ENCODE measurements around the gene CTSF.
"Not testable (repeated sequence)": the region's sequence is repeated elsewhere in the genome, so short reads cannot be mapped to it uniquely, and the experiment has no call there.

CTSF gene

DNA sequence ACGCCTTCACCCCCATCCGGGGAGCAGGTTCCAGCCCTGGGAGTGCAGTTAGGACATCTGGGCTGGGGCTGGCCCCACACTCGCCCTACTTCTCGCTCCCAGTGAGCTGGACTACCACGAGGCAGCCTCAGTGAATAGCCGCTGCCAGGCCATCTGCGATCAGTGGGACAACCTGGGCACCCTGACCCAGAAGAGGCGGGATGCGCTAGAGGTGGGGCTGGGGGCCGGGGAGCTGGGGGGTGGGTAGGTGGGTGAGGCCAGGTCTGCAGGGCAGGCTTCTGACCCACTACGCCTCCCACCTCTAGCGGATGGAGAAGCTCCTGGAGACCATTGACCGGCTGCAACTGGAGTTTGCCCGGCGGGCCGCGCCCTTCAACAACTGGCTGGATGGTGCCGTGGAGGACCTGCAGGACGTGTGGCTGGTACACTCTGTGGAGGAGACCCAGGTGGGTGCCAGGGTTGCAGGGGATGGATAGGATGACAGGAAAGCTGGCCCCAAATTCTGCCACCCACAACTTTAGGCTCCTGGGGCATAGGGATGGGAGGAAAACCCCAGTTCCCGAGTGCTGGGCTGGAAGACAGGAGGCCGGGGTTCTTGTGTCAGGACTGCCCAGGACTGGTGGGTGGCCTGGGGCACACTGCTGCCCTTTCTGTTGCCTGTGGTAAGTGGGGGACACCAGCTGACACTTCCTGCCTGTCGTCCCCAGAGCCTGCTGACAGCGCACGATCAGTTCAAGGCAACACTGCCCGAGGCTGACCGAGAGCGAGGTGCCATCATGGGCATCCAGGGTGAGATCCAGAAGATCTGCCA lies 8.3 kb downstream of the CTSF start:
- no peak for DNase-seq (ENCODE audit: low read depth in 1 of 2, low spot score in 1 of 2)

DNA sequence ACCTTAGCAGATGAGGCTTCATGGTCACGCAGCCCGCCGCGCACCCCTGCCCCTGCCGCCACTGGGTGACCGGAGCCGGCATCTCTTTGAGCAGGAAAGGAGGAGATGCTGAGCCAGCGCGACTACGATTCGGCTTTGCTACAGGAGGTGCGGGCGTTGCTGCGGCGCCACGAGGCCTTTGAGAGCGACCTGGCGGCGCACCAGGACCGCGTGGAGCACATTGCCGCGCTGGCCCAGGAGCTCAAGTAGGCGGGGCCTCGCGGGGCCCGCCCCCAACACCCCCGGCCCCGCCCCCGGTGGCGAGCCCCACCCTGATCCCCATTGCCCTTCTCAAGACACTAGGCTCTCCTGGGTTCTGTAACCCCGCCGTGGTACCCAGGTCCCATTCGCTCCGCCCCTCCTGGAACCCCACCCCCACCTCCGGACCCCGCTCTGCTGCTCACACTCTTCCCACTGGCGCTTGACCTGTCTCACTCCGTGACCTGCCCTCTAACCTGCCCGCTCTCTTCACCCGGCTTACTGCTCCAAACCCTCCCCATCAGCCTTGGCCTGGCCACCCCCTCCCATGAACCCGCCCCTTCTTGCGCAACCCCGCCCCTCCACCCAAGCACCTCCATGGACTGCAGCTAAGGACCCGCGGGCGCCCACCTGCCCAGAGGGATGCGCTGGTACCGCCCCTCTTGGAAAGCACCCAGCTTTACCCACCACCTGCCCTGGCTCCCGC lies 9.1 kb downstream of the CTSF start:
- peak in 1 of 2 donors; percentile 17 for DNase-seq (ENCODE audit: low read depth in 1 of 2, low spot score in 1 of 2)

DNA sequence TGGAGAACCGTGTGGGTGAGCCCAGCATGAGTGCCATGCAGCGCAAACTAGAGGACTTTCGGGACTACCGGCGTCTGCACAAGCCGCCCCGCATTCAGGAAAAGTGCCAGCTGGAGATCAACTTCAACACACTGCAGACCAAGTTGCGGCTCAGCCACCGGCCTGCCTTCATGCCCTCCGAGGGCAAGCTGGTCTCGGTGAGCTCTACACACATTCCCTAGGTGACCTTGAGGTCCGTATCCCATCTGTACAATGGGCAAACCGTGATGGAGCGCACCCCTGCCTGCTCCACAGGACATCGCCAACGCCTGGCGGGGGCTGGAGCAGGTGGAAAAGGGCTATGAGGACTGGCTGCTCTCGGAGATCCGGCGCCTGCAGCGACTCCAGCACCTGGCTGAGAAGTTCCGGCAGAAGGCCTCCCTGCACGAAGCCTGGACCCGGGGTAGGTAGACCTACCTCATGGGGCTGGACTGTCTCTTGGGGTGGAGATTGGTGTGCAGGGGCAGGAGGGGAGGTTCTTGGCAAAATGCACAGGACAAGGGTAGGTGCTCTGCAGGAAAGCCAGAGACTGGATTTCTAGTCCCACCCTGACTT lies 10.6 kb downstream of the CTSF start:
- DNase-seq (ENCODE audit: low read depth in 1 of 2, low spot score in 1 of 2) = no peak

DNA sequence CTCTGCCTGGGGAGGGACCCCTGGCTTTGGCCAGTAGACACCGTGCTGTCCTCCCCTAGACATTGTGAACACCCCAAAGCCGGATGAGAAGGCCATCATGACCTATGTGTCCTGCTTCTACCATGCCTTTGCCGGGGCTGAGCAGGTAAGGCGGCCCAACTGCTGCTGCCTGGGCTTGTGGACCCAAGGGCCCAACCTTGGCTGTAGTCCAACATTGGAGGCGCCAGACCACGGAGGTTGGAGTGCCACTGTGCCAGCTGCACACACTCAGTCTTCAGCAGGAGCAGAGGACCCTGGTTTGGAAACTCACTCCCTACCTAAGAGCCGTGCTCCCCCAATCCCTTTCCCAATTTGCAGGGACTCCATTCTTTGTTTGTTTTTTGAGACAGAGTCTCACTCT lies 12.3 kb downstream of the CTSF start:
- no peak for DNase-seq (ENCODE audit: low read depth in 1 of 2, low spot score in 1 of 2)

DNA sequence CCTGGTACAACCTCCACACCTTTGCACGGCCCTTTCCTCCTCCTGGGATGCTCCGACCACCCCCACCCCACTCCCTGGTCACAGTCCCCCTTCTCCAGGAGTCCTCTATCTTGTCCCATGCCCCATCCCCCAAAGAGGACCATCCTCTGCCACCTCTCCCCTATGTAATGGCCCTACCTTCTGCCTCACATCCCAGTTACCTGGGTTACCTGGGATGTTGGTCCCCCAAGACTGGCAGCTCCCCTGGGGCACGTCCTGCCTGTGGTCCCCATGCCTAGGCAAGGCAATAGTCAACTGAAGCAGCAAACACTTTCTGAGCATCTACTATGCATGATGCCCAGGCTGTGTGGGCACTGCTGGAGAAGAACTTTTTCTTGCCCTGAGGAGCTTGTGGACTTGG lies 13.0 kb downstream of the CTSF start:
- no peak for DNase-seq (ENCODE audit: low read depth in 1 of 2, low spot score in 1 of 2)

DNA sequence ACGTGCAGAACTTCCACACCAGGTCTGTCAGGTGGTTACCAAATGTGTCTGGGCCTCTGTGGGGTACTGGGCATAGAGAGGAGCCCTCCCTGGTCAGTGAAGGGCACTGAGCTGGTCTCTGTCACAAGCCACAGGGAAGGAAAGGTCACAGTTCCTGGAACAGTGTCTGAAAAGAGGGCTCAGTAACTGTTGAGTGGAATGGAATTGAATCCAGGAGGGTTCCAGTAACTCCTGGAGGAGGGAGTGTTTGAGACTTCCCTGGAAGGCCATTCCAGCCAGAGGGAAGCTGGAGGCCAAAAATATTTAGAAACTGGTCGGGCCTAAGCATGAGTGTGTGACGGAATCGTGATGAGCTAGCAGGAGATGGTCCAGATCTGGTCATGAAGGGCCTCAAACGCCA lies 13.8 kb downstream of the CTSF start:
- no peak for DNase-seq (ENCODE audit: low read depth in 1 of 2, low spot score in 1 of 2)

DNA sequence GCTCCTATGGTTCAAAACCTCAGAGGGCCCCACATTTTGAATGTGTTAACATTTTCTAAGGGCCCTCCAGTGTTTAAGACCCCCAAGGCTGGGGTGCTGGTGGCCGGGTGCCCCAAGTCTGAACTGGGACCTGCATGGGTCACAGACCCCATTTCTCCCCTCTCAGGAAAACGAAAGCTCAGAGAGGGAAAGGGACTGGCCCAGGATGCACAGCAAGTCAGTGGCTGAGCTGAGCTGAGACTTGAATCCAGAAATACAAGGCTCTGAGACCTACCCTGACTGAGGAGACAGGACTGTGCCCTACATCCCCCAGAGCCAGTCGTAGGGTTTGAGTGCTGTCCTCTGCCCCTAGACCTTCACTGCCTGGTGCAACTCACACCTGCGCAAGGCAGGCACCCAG lies 17.5 kb downstream of the CTSF start:
- no peak for DNase-seq (ENCODE audit: low read depth in 1 of 2, low spot score in 1 of 2)

DNA sequence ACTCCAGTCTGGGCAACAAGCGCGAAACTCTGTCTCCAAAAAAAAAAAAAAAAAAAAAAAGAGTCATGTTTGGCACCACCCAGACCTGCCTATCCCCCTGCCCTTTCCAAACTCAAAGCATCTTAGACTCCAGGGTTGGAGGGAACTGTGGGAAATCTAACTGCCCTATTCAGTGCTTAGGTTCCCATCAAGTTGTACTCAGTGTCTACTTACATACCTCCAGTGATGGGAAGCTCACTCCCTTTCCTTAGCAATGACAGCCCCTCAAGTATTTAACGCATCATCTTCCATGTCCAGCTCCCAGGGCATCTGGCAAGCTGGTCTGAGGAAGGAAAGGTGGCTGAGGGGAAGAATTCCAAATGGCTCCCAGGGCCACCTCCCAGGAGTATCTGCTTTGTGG lies 18.7 kb downstream of the CTSF start:
- no peak for DNase-seq (ENCODE audit: low read depth in 1 of 2, low spot score in 1 of 2)

DNA sequence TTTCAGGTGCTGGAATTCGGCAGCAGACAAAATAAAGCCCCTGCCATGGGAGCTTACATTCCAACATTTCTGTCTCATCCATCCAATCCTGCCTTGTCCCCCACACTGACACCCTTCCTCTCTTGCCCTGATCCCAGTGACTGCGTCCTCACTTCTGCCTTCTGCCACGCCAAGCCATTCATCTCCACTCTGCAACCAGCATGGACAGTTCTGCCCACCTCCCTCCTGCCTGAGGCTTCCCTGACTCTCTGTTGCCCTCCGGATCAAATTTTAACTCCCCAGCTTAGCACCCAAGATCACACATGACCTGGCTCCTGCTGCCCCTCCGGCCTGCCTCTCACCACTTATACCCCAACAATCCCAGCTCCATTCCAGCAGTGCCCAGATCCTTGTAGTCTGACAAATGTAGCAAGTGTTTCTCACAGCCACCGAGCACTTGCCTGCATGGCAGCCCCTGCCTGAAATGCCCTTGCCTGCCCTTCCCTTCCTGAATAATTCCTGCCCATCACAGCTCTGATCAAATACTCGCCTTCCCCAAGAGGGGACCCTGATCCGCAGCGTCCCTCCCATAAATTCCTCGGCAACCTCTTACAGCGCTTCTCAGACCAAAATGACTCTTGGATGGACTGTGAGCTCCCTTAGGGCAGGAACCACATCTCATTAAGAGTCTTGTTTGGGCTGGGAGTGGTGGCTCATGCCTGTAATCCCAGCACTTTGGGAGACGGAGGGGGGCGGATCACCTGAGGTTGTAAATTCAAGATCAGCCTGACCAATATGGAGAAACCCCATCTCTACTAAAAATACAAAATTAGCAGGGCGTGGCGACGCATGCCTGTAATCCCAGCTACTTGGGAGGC lies 19.4 kb downstream of the CTSF start:
- DNase-seq (ENCODE audit: low read depth in 1 of 2, low spot score in 1 of 2) = no peak

DNA sequence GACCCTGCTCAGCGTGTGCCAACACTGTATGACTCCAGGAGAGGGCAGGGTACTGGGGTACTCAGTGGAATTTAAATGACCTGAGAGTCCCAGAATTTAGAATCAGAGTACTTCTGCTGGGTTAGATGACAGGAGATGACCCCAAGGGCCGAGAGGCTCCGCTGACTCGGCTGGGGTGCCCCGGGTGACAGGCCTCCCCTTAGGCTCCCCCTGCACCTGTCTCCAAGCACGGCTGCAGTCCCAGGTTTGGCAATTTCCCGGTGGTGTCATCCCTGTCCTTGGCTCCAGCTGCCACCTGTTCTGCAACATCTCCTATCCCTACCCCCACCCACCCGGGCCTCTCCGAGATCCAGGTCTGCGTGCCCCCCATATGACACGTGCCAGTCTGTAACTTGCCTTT lies 20.4 kb downstream of the CTSF start:
- no peak for DNase-seq (ENCODE audit: low read depth in 1 of 2, low spot score in 1 of 2)

DNA sequence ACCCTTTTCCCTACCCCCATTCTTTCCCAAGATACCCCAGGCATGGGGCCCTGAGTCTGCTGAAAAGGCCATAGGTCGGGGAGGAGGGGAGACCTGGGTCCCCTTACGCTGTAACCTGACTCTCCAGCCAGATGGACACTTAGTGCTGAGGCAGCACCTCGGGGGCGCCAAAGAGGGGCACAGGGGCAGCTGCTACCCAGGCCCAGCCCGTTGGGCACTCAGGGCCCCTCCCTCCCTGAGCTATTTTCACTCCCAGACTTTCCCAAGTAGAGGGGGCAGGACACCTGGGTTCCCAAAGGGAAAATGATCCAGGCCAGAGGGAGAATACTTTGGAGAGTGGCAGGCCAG lies 20.8 kb downstream of the CTSF start:
- DNase-seq (ENCODE audit: low read depth in 1 of 2, low spot score in 1 of 2) = no peak

DNA sequence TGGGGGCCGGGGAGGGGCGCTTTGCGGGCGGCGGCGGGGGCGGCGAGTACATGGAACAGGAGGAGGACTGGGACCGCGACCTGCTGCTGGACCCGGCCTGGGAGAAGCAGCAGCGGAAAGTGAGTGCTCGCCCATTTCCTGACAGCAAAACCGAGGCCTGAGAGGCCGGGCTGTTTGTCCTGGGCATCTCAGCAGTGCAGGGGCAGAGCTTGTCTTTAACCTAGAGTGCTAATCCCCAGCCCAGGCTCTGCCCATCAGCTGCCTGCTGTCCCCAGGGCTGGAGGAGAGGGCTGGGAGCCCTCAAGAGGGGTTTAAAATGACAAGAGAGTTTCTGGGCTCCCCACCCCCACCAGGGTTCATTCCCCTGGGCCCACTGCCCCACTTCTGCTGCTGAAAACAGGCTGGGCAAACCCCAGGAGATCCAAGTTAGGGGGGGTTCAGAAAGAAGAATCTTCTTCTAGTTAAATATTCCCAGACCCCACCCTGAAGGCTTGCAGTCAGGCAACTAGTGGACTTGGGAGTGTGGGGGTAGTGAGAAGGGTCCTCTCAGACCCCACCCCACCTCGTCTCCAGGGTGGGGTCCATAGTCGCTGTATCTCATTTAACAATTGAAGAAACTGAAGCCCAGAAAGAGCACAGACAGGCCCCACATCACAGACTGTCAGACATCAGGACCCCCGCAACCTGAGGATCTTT lies 21.3 kb downstream of the CTSF start:
- DNase-seq (ENCODE audit: low read depth in 1 of 2, low spot score in 1 of 2) = no peak

DNA sequence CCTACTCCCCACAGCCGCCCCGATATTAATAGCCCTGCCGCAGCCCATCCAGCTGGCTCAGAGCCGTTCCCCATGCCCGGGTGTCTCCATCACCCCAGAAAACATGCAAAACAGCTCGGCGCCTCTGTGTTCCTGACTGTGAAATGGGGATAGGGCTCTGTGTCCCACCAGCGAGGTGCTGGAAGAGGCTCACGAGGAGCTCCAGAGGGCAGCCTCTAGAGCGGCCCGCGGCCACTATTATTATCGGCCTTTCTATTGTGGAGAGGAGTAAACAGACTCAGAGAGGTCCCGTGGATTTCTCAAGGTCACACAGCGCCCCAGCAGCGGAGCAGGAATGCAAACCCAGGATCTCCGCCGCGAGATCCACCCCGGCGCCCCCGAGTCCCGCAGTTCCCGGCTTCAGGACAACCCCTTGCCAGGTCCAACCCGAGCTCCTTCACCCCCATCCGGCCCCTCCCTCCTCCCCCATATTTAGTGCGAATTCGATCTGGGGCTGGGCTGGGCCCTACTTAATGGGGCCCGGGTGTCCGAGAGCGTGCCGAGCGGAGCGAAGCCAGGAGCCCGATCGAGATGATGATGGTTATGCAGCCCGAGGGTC lies 21.9 kb downstream of the CTSF start, which contains the start of gene ACTN3:
Gene ACTN3 (plus strand): TSS at position 536 of the 598 bp plus-strand sequence. CDS start 35 bp downstream, at position 571.
- DNase-seq (ENCODE audit: low read depth in 1 of 2, low spot score in 1 of 2) = no peak

DNA sequence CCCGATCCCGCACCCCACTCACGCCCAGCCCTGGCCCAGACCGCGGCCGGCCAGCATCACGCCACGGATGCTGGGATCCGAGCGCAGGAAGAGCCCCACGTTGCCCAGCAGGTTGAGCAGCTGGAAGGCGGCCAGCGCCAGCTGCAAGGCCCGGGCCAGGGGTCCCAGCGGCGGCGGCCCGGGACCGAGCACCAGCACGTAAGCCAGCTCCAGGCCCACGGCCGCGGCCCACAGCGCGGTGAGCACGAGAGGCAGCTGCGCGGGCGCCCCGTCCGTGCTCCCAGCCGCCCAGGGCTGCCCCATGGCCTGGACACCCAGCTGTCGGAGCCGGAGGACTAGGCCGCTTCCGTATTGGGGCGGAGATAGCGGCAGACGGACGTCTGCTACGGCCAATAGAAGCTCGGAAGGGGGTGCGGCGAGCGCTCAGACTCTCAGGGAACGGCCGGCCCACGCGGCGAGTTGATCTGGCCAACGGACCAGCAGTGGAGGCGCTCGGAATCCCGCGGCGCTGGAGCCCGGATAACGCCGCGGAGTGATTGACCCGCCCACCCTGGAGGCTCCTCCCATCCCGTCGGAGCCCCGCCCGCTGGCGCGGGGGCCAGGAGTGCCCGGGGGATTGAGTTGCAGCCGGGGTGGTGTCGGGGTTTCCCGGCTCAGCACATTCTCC lies 22.6 kb downstream of the CTSF start, which contains the start of gene ZDHHC24:
Gene ZDHHC24 (minus strand): TSS at position 348 of the 667 bp plus-strand sequence. CDS start 45 bp downstream, at position 303.
- peak; percentile 64 to 74 for DNase-seq (ENCODE audit: low read depth in 1 of 2, low spot score in 1 of 2)

DNA sequence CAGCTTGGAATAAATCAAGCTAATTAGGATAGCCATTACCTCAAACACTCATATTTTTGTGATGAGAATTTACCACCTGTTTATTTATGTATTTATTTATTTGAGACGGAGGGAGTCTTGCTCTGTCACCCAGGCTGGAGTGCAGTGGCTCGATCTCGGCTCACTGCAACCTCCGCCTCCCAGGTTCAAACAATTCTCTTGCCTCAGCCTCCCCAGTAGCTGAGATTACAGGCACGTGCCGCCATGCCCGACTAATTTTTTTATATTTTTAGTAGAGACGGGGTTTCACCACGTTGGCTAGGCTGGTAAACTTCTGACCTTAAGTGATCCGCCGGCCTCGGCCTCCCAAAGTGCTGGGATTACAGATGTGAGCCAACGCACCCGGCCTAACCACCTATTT lies 23.5 kb downstream of the CTSF start:
- DNase-seq (ENCODE audit: low read depth in 1 of 2, low spot score in 1 of 2) = not testable (repeated sequence)

DNA sequence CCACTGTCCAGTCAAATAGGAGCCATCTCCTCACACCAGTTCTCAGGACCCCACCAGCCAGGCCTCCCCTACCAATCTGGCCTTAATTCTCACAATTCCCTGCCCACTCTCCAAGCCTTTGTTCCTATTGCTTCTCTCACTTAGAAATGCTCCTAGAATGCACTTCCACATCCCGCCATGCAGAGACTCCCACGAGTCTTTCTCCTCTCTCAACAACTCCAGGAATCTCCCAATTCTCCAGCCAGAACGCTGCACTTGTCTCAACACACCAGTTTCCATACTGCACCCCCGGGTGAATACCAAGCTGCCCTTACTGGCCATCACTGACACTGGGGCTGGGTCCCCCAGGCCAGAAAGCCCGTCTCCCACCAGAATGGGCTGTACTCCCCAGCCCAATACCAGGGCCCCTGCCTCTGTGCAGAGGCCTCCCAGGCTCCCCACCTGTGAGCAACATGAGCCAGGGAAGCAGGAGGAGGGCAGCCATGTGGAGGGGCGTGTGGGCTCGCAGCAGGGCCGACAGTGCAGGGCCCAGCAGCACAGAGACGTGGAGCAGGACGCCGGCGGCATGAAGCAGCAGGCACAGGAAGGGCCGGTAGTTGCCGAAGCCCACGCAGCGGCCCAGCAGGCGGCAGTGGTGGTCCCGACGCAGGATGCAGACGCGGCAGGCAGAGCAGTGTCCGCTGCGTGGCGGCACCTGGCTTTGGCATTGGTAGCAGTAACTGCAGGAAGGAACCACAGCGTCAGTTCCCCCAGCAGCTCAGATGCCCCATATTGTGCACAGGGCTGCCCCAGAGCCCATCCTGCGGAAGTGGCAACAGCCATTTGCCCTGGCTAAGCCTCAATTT lies 24.9 kb downstream of the CTSF start:
- DNase-seq (ENCODE audit: low read depth in 1 of 2, low spot score in 1 of 2) = peak; percentile 25 to 28

DNA sequence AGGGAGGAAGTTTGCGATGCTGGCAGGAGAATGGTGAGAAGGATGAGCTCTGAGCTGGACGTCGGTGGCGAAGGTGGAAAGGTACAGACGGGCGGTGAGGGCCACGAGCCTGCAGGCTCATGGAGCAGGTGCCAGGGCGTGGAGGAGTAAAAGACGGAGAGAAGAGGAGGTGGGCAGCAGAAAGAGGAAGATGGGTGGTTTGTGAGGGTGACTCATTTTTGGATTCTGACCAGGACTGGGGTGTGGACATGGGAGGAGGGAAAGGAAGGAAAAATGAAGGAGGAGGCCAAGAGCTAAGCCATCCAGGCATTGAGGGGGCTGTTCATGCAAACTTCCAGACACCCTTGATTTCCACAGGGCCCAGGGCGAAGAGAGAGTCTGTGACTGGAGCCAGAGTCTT lies 26.0 kb downstream of the CTSF start:
- no peak for DNase-seq (ENCODE audit: low read depth in 1 of 2, low spot score in 1 of 2)

DNA sequence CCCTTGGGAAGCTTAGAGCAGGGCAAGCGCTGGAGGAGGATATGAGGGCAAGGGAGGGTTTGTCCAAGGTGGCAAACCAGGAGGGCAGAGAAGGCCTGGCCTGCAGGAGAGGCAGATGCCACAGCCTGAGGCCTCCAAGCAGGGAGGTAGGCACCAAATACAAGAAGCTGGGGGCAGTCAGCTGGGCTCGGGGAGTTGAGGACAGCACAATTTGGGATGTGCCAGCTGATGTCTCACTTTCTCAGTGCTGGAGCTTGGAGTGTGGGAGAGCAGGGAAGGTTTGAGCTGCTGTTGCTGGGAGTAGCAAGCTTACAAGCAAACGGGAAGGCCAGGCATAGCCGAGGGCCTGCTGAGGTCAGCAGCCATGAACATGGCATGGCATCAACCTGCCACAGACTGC lies 26.5 kb downstream of the CTSF start:
- no peak for DNase-seq (ENCODE audit: low read depth in 1 of 2, low spot score in 1 of 2)

DNA sequence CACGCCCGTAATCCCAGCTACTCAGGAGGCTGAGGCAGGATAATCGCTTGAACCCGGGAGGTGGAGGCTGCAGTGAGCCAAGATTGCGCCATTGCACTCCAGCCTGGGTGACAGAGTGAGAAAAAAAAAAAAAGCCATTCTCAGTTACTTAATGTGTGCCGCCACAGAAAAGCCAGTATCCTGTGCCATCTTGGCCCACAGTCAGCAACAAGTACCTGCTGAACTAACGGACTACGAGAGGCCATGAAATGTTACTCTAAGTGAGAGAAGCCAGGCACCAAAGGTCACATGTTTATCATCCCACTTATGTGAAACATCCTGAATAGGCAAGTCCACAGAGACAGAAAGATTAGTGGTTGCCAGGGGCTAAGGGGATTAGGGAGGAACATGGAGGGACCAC lies 27.8 kb downstream of the CTSF start:
- DNase-seq (ENCODE audit: low read depth in 1 of 2, low spot score in 1 of 2) = not testable (repeated sequence)

Data from stimulated activated CD4-positive, alpha-beta T cell treated with anti-CD3 and anti-CD28 coated beads, Interleukin-15, amount 100 ng/mL, for 1 hour (primary cell).